Kidney (tissue), 14 donors: ENCODE measurements around the gene PIWIL4. TPM values are rescaled to one million over a fixed set of nuclear protein-coding genes. Genes with fewer than 3 reads are reported as not detected.

ENCODE experiments used
- DNase-seq, 5 donors: peaks; one replicate each; pipeline ENCODE4 v3.0.0-alpha.2; 2013 to 2020
- FAIRE-seq: peaks from 2 replicates; lab custom pipeline; 2012; peaks lifted over from hg19 to GRCh38; lab: Jason Lieb, UNC
- H3K27ac ChIP-seq, 2 donors: one replicate each; pipeline ENCODE4 v1.7.0; 2013; ENCODE audit warnings: low read depth in 2 of 2, low read length in 2 of 2, inconsistent platforms in 1 of 2
- H3K27me3 ChIP-seq: one replicate; pipeline ENCODE4 v1.7.1; 2013; ENCODE audit warnings: low read length, inconsistent platforms; ENCODE audit not compliant: control insufficient read depth, insufficient read depth
- H3K36me3 ChIP-seq, 3 donors: one replicate each; pipeline versions ENCODE4 v1.7.0 to v1.7.1; 2013; ENCODE audit warnings: low read length in 3 of 3, control low read depth in 1 of 3, inconsistent platforms in 1 of 3; ENCODE audit not compliant: insufficient read depth in 3 of 3, control insufficient read depth in 2 of 3
- H3K4me1 ChIP-seq, 3 donors: one replicate each; pipeline versions ENCODE4 v1.7.0 to v1.7.1; 2013; ENCODE audit warnings: low read length in 3 of 3, inconsistent platforms in 1 of 3, low read depth in 1 of 3; ENCODE audit not compliant: control insufficient read depth in 2 of 3, insufficient read depth in 2 of 3
- H3K4me3 ChIP-seq, 3 donors: one replicate each; pipeline versions ENCODE4 v1.7.0 to v1.8.1; 2013; ENCODE audit warnings: low read length in 3 of 3, control low read depth in 1 of 3, inconsistent platforms in 1 of 3
- H3K9ac ChIP-seq, 3 donors: one replicate each; pipeline versions ENCODE4 v1.7.0 to v1.7.1; 2013; ENCODE audit warnings: low read length in 3 of 3, control low read depth in 1 of 3, inconsistent platforms in 1 of 3
- H3K9me3 ChIP-seq, 3 donors: one replicate each; pipeline versions ENCODE4 v1.7.0 to v1.7.1; 2013; ENCODE audit warnings: low read length in 3 of 3, control low read depth in 1 of 3, inconsistent platforms in 1 of 3; ENCODE audit not compliant: control insufficient read depth in 2 of 3, insufficient read depth in 1 of 3
- CTCF ChIP-seq: IDR thresholded peaks from 3 replicates; pipeline ENCODE4 v1.5.1; 2012; ENCODE audit warnings: mild to moderate bottlenecking, moderate library complexity, borderline replicate concordance; ENCODE audit not compliant: insufficient read depth; ENCODE audit errors: extremely low read depth
- intact Hi-C: fragments of 100-400 bp; cut with DNase I; formaldehyde crosslinking; loops from one replicate; pipeline ENCODE4 v1.11.1; 2022
- polyA plus RNA-seq: library from polyadenylated mRNA; stranded (reverse); fragments of 350-450 nt; fragmentation: Illumina TruSeq; extraction: RNeasy Lipid Tissue Mini Kit (QIAGEN cat#74804); gene quantifications from one replicate; pipeline ENCODE4 v1.2.3, GENCODE V29; 2014; ENCODE audit warnings: low read depth, low replicate concordance; ENCODE audit not compliant: insufficient read depth
- total RNA-seq: library from RNA; stranded (reverse); fragmentation: NEBNext Ultra II Directional; extraction: Animal tissue kit (Norgen Biotek cat#: 25700); gene quantifications from one replicate; pipeline ENCODE4 v1.2.1, GENCODE V29; 2021
- donor health status: control.
- donor health status: control.
- donor health status: control.
- donor health status: control.
- donor health status: control.
- donor health status: DM: yes; HTN: yes; CAD: no.
- donor health status: Normal renal cell carcinoma (clear cell type).

PIWIL4 gene
- total and polyA plus RNA-seq, 2 donors from 2014 or later, result 2.6 to 6.0 TPM

- no peak for TF ChIP-seq CTCF
- Histone ChIP-seq H3K36me3 (no peaks in the 10 kb centered on the region), H3K27me3 (no peaks in the 10 kb centered on the region), H3K9me3 (no peaks in the 10 kb centered on the region), H3K27ac (no peak overlapping the region), H3K4me3 (no peak overlapping the region), H3K4me1 (peaks cover 0 to 4% (median 0%) of the 10 kb centered on the region in 3 donors), H3K9ac (no peak overlapping the region)
- intact Hi-C loops, result no loop called here
- FAIRE-seq (no peak), DNase-seq (no peak)
Observed at GRCh38 chr11:94664346-94664745, 97.2 kb downstream of the PIWIL4 start.

GRCh38 chr11:94665116-94665659 lies 98.0 kb downstream of the PIWIL4 start:
- H3K9ac ChIP-seq, result no peak overlapping the region
- peaks cover 0 to 4% (median 0%) of the 10 kb centered on the region in 3 donors for H3K4me1 ChIP-seq
- intact Hi-C loops, result no loop called here
- no peaks in the 10 kb centered on the region for H3K27me3 ChIP-seq
- FAIRE-seq (no peak), DNase-seq (no peak)
- H3K27ac ChIP-seq, result no peak overlapping the region
- no peaks in the 10 kb centered on the region for H3K9me3 ChIP-seq
- H3K36me3 ChIP-seq, result no peaks in the 10 kb centered on the region
- H3K4me3 ChIP-seq, result no peak overlapping the region
- no peak for TF ChIP-seq CTCF

GRCh38 chr11:94666792-94667721 lies 99.9 kb downstream of the PIWIL4 start:
- FAIRE-seq (no peak), DNase-seq (no peak)
- no peak for TF ChIP-seq CTCF
- Histone ChIP-seq H3K4me1 (peaks cover 0 to 4% (median 0%) of the 10 kb centered on the region in 3 donors), H3K27ac (no peak overlapping the region), H3K4me3 (no peak overlapping the region), H3K9me3 (no peaks in the 10 kb centered on the region), H3K9ac (no peak overlapping the region), H3K27me3 (no peaks in the 10 kb centered on the region), H3K36me3 (no peaks in the 10 kb centered on the region)
- intact Hi-C loops, result no loop called here
